GM12878 (cell line): ENCODE results near the gene NPHP3. TPM values are rescaled to one million over a fixed set of nuclear protein-coding genes. Genes with fewer than 3 reads are reported as not detected.

Experiments used
- ATAC-seq: fragments of 200-7000 bp; cut with Tn5 transposase; 3 replicates; pipeline ENCODE4 v1.9.1; 2020; ENCODE audit warnings: mild to moderate bottlenecking, moderate library complexity
- BruUV-seq: library from RNA; stranded (reverse); fragments of 400-500 nt; replicated peaks from 2 replicates; lab custom pipeline; 2021; lab: Mats Ljungman, UMichigan
- CTCF ChIA-PET: fragments of 300-600 bp; sonication (Branson Sonifier 250); formaldehyde crosslinking; extraction: SDS; loops from one replicate; lab custom pipeline; 2021; ENCODE audit warnings: inconsistent platforms; lab: Yijun Ruan, JAX
- POLR2A ChIA-PET: fragments of 350-600 bp; formaldehyde crosslinking; extraction: SDS; loops from one replicate; lab custom pipeline; 2021; ENCODE audit warnings: inconsistent platforms; lab: Charles Lee
- RAD21 ChIA-PET: fragments of 300-600 bp; sonication (Branson Sonifier 250); formaldehyde crosslinking; loops from one replicate; lab custom pipeline; 2023; ENCODE audit warnings: antibody characterized with exemption; ENCODE audit not compliant: unreplicated experiment; lab: Charles Lee
- SMC1A ChIA-PET: fragments of 300-600 bp; sonication (Branson Sonifier 250); formaldehyde crosslinking; loops from one replicate; lab custom pipeline; 2023; ENCODE audit not compliant: unreplicated experiment, uncharacterized antibody; lab: Charles Lee
- DNase-seq: peaks from one replicate; pipeline ENCODE4 v3.0.0-alpha.2; 2011; ENCODE audit warnings: low read depth, low spot score
- FAIRE-seq: peaks from 3 replicates; lab custom pipeline; 2011; peaks lifted over from hg19 to GRCh38; lab: Jason Lieb, UNC
- H2AFZ ChIP-seq: 2 replicates; pipeline ENCODE4 v1.6.0; 2011; ENCODE audit warnings: low read depth, low read length, control low read depth; ENCODE audit not compliant: control insufficient read depth
- H3K27ac ChIP-seq: 2 replicates; pipeline ENCODE4 v1.5.1; 2011; ENCODE audit warnings: control low read depth; ENCODE audit not compliant: control insufficient read depth, insufficient read depth
- H3K27me3 ChIP-seq, 2 experiments: replicated peaks in 1 of 2; 2 replicates each; pipeline versions ENCODE4 v1.6.0 to v1.6.1; 2011; ENCODE audit warnings: low read length in 1 of 2; ENCODE audit not compliant: control insufficient read depth in 2 of 2, insufficient read depth in 2 of 2
- H3K36me3 ChIP-seq, 2 experiments: 2 replicates each; pipeline ENCODE4 v1.5.1; 2011; ENCODE audit warnings: low read length in 1 of 2; ENCODE audit not compliant: control insufficient read depth in 2 of 2, insufficient read depth in 2 of 2
- H3K4me1 ChIP-seq: 2 replicates; pipeline ENCODE4 v1.6.1; 2011; ENCODE audit warnings: mild to moderate bottlenecking, low read length, moderate library complexity, mixed read lengths; ENCODE audit not compliant: control insufficient read depth, insufficient read depth
- H3K4me2 ChIP-seq: 2 replicates; pipeline ENCODE4 v1.6.0; 2011; ENCODE audit warnings: control low read depth; ENCODE audit not compliant: control insufficient read depth, insufficient read depth
- H3K4me3 ChIP-seq: fragments of 200-600 bp; sonication (generic); 2 replicates; pipeline ENCODE4 v1.5.1; 2016
- H3K79me2 ChIP-seq: 2 replicates; pipeline ENCODE4 v1.6.0; 2011; ENCODE audit warnings: low read length; ENCODE audit not compliant: control insufficient read depth, insufficient read depth
- H3K9ac ChIP-seq: 2 replicates; pipeline ENCODE4 v1.8.0; 2011; ENCODE audit warnings: low read length, control low read depth, mixed read lengths; ENCODE audit not compliant: control insufficient read depth, insufficient read depth
- H3K9me3 ChIP-seq: replicated peaks from 3 replicates; pipeline ENCODE4 v1.5.1; 2011; ENCODE audit warnings: mild to moderate bottlenecking, low read length; ENCODE audit not compliant: control insufficient read depth, insufficient read depth
- H4K20me1 ChIP-seq: 2 replicates; pipeline ENCODE4 v1.6.0; 2011; ENCODE audit not compliant: control insufficient read depth, insufficient read depth
- ATF7 ChIP-seq: fragments of 450-650 bp; IDR thresholded peaks from 2 replicates; pipeline ENCODE4 v1.6.1; 2016; ENCODE audit warnings: low read depth, mild to moderate bottlenecking
- BHLHE40 ChIP-seq, 2 experiments: fragments of 450-650 bp in 1 of 2; IDR thresholded peaks; 2 replicates each; pipeline ENCODE4 v1.6.1; 2011 to 2017; ENCODE audit warnings: low read depth in 2 of 2, borderline replicate concordance in 1 of 2, improper control_type of control experiment in 1 of 2, low read length in 1 of 2, mild to moderate bottlenecking in 1 of 2
- CHD2 ChIP-seq: IDR thresholded peaks from 2 replicates; pipeline ENCODE4 v1.6.1; 2011; ENCODE audit warnings: low read depth, low read length, improper control_type of control experiment, borderline replicate concordance
- DPF2 ChIP-seq: fragments of 450-650 bp; IDR thresholded peaks from 2 replicates; pipeline ENCODE4 v1.6.1; 2017; ENCODE audit warnings: mild to moderate bottlenecking
- E2F4 ChIP-seq: IDR thresholded peaks from 2 replicates; pipeline ENCODE4 v1.6.1; 2012; ENCODE audit warnings: low read depth, low read length, improper control_type of control experiment
- KDM1A ChIP-seq: fragments of 200-600 bp; sonication (generic); IDR thresholded peaks from 2 replicates; pipeline ENCODE4 v1.6.1; 2016; ENCODE audit warnings: borderline replicate concordance
- MEF2B ChIP-seq: fragments of 450-650 bp; IDR thresholded peaks from 2 replicates; pipeline ENCODE4 v1.6.1; 2018; ENCODE audit warnings: mild to moderate bottlenecking, moderate library complexity; ENCODE audit not compliant: partially characterized antibody, poor library complexity, severe bottlenecking
- PAX8 ChIP-seq: fragments of 450-650 bp; IDR thresholded peaks from 2 replicates; pipeline ENCODE4 v1.6.1; 2017; ENCODE audit warnings: mild to moderate bottlenecking, moderate library complexity
- RCOR1 ChIP-seq: conservative IDR thresholded peaks from 2 replicates; pipeline ENCODE4 v1.6.1; 2012; ENCODE audit warnings: low read depth, low read length, improper control_type of control experiment
- RUNX3 ChIP-seq: IDR thresholded peaks from 2 replicates; pipeline ENCODE4 v1.6.1; 2012; ENCODE audit warnings: low read length, inconsistent platforms
- STAT3 ChIP-seq: IDR thresholded peaks from 2 replicates; pipeline ENCODE4 v1.6.1; 2011; ENCODE audit warnings: low read depth, low read length, improper control_type of control experiment
- YY1 ChIP-seq: IDR thresholded peaks from 2 replicates; pipeline ENCODE4 v1.6.1; 2011; ENCODE audit warnings: low read depth, mild to moderate bottlenecking, low read length
- ZNF274 ChIP-seq: IDR thresholded peaks from one replicate; pipeline ENCODE4 v1.8.0; 2011; ENCODE audit not compliant: insufficient read length, insufficient read depth
- WGBS: methylation state at CpG from one replicate; pipeline ENCODE4 v1.1.6; 2016; ENCODE audit warnings: low lambda C conversion rate; ENCODE audit not compliant: insufficient replicate concordance, insufficient coverage; ENCODE audit errors: missing lambda C conversion rate; 5-methylcytosine and 5-hydroxymethylcytosine counted together
- in situ Hi-C: fragments of 300-500 bp; cut with MboI; formaldehyde crosslinking; loops from 9 replicates; pipeline ENCODE4 v1.14.3; 2018; ENCODE audit warnings: mixed read lengths
- intact Hi-C: fragments of 100-400 bp; cut with micrococcal nuclease; formaldehyde crosslinking; loops from one replicate; pipeline ENCODE4 v1.14.2; 2022; ENCODE audit not compliant: unreplicated experiment
- polyA plus RNA-seq, 11 experiments: library from polyadenylated mRNA; depleted of rRNA in 4 of 11; unstranded in 6 of 11; stranded (reverse) in 5 of 11; fragments of >200 nt; fragmentation: Nextera tagmentation in 4 of 11; fragmentation: Illumina TruSeq in 1 of 11; extraction: Ambion mirVana in 4 of 11; extraction: Trizol in 1 of 11; gene quantifications; 1 replicate in 1 of 11; 2 replicates in 10 of 11; pipeline versions ENCODE4 v1.2.1 to v1.2.3, GENCODE V29; 2011 to 2016; ENCODE audit warnings: inconsistent platforms in 2 of 11, missing spikeins in 2 of 11, low read depth in 1 of 11
- total RNA-seq, 4 experiments: library from RNA; depleted of rRNA in 3 of 4; stranded (reverse); fragments of >200 nt in 3 of 4; fragmentation: Illumina TruSeq in 1 of 4; extraction: Trizol in 1 of 4; gene quantifications; 2 replicates each; pipeline versions ENCODE4 v1.2.1 to v1.2.3, GENCODE V29; 2013 to 2021
- TF ChIP-seq, protein P1 (sequence below): IDR thresholded peaks from 2 replicates; pipeline ENCODE4 v1.6.1; 2012; ENCODE audit warnings: low read length, inconsistent platforms
- TF ChIP-seq, protein P2 (sequence below): fragments of 450-650 bp; IDR thresholded peaks from 2 replicates; pipeline ENCODE4 v1.6.1; 2016; ENCODE audit warnings: mild to moderate bottlenecking

The NPHP3 gene
- total and polyA plus RNA-seq, 10 of the 15 experiments (the other 5 are each of a cell fraction or from before 2014, with no cell fraction given), result 0.84 to 11.7 (median 2.9) TPM

- intact Hi-C loops (no loop called here), in situ Hi-C loops (no loop called here)
- no peaks in the 10 kb centered on the region for H4K20me1 ChIP-seq
- peaks cover 48% of the 10 kb centered on the region for H3K79me2 ChIP-seq
- no peaks in the 10 kb centered on the region for H3K27me3 ChIP-seq
- no peak for DNase-seq
- RAD21 ChIA-PET, result interaction anchor here (0.7 to 2.4 kb wide), 5 partner anchors 9 to 382 kb away, joined by 3 to 7 read pairs (median 4); no protein-coding TSS in a partner anchor
- H3K4me2 ChIP-seq, result peak overlapping the region; percentile 97
- no peak for FAIRE-seq
- H3K4me1 ChIP-seq, result no peaks in the 10 kb centered on the region
- POLR2A ChIA-PET, result interaction anchor here (0.6 kb wide), 1 partner anchor 93 kb away, joined by 4 read pairs; no protein-coding TSS in a partner anchor
- H2AFZ ChIP-seq, result peak overlapping the region; percentile 84
- H3K9ac ChIP-seq, result peak overlapping the region; percentile 90
- SMC1A ChIA-PET, result interaction anchor here (0.6 to 2.8 kb wide), 8 partner anchors 8 to 220 kb away, joined by 3 to 8 read pairs (median 3); no protein-coding TSS in a partner anchor
- CTCF ChIA-PET, result interaction anchor here (0.8 to 4.2 kb wide), 7 partner anchors 10 to 198 kb away, joined by 3 to 27 read pairs (median 5); no protein-coding TSS in a partner anchor
- no peak for ATAC-seq
- H3K9me3 ChIP-seq, result no peaks in the 10 kb centered on the region
- H3K4me3 ChIP-seq, result peak overlapping the region; percentile 99
- no peaks in the 10 kb centered on the region; a peak in 1 of 4 replicates for H3K36me3 ChIP-seq
- WGBS, result 15% methylated on average over 7 of the region's 7 CpGs
- H3K27ac ChIP-seq, result peak overlapping the region; percentile 89
- no TSS peak for BruUV-seq
- no peak for TF ChIP-seq ZNF274
- no peak for TF ChIP-seq ATF7
- TF ChIP-seq STAT3, result no peak
- no peak for TF ChIP-seq MEF2B
- TF ChIP-seq RUNX3, result no peak
- TF ChIP-seq YY1, result no peak
- no peak for TF ChIP-seq DPF2
- TF ChIP-seq, protein P1, sequence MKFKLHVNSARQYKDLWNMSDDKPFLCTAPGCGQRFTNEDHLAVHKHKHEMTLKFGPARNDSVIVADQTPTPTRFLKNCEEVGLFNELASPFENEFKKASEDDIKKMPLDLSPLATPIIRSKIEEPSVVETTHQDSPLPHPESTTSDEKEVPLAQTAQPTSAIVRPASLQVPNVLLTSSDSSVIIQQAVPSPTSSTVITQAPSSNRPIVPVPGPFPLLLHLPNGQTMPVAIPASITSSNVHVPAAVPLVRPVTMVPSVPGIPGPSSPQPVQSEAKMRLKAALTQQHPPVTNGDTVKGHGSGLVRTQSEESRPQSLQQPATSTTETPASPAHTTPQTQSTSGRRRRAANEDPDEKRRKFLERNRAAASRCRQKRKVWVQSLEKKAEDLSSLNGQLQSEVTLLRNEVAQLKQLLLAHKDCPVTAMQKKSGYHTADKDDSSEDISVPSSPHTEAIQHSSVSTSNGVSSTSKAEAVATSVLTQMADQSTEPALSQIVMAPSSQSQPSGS, result no peak
- no peak for TF ChIP-seq KDM1A
- no peak for TF ChIP-seq BHLHE40 (IDR thresholded peaks at IDR 0.05; ENCODE audit: borderline replicate concordance in 1 of 2, low read depth in 2 of 2, low read length in 1 of 2)
- TF ChIP-seq, protein P2, sequence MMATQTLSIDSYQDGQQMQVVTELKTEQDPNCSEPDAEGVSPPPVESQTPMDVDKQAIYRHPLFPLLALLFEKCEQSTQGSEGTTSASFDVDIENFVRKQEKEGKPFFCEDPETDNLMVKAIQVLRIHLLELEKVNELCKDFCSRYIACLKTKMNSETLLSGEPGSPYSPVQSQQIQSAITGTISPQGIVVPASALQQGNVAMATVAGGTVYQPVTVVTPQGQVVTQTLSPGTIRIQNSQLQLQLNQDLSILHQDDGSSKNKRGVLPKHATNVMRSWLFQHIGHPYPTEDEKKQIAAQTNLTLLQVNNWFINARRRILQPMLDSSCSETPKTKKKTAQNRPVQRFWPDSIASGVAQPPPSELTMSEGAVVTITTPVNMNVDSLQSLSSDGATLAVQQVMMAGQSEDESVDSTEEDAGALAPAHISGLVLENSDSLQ, result no peak
- no peak for TF ChIP-seq E2F4
- no peak for TF ChIP-seq CHD2
- TF ChIP-seq RCOR1, result no peak
- TF ChIP-seq PAX8, result no peak
- TF ChIP-seq, all 136 proteins: peak for 0
Observed at GRCh38 chr3:132659000-132659364, 63.2 kb downstream of the NPHP3 start.
